ENCODE data around the gene EEFSEC.

DNA sequence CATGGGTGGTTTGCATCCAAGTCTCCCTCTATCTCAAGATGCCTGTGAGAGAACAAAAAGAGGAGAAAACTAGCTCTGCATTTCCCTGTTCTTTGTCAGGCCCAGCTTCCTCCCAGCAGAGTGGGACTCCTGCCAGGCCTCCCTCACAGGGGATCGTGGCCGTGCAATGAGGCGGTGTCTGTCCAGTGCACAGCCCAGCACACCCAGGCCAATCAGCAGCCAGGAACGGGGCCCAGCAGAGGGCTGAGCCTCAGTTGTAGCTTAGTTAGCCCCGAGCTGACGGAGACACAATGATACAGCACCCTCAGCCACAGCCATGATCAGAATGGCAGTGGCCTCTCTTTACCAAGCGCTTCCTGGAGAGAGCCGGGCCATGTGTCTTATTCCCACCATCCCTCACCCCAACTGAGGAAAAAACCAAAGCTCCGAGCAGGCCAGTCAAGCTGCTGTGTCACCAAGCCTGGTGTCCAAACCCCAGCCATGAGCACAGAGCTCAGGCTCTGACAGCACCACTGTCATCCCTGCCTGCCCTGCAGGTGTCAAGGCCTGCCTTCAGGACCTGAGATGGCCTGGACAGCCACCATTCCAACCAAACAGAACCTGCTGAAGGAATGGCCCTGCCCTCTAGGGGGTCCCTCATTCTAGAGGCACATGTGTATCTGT lies 242.3 kb downstream of the EEFSEC start:
- TF ChIP-seq, protein P1, sequence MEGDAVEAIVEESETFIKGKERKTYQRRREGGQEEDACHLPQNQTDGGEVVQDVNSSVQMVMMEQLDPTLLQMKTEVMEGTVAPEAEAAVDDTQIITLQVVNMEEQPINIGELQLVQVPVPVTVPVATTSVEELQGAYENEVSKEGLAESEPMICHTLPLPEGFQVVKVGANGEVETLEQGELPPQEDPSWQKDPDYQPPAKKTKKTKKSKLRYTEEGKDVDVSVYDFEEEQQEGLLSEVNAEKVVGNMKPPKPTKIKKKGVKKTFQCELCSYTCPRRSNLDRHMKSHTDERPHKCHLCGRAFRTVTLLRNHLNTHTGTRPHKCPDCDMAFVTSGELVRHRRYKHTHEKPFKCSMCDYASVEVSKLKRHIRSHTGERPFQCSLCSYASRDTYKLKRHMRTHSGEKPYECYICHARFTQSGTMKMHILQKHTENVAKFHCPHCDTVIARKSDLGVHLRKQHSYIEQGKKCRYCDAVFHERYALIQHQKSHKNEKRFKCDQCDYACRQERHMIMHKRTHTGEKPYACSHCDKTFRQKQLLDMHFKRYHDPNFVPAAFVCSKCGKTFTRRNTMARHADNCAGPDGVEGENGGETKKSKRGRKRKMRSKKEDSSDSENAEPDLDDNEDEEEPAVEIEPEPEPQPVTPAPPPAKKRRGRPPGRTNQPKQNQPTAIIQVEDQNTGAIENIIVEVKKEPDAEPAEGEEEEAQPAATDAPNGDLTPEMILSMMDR (IDR thresholded peaks at IDR 0.05): no peak
- no peak for TF ChIP-seq POLR2AphosphoS5 (IDR thresholded peaks at IDR 0.05)
- no peak for TF ChIP-seq POLR2A (IDR thresholded peaks at IDR 0.05)

All from breast epithelium (tissue), 3 donors.